HepG2 (cell line): Measurements from ENCODE around the gene ASPM. TPM values are rescaled to one million over a fixed set of nuclear protein-coding genes. Genes with fewer than 3 reads are reported as not detected.

ENCODE experiments used
- BORCS8-MEF2B ChIP-seq: sonication (generic); formaldehyde crosslinking; IDR thresholded peaks from 2 replicates; pipeline ENCODE4 v1.8.0; 2022; ENCODE audit warnings: mild to moderate bottlenecking, missing genetic modification reagents
- BRCA1 ChIP-seq: sonication (generic); formaldehyde crosslinking; IDR thresholded peaks from 2 replicates; pipeline ENCODE4 v1.4.0; 2020; ENCODE audit warnings: missing genetic modification reagents
- CCDC6 ChIP-seq: sonication (generic); formaldehyde crosslinking; IDR thresholded peaks from 2 replicates; pipeline ENCODE4 v1.8.1; 2022; ENCODE audit warnings: mild to moderate bottlenecking, missing genetic modification reagents, moderate library complexity
- CREB1 ChIP-seq, 2 experiments: fragments of 450-650 bp in 1 of 2; IDR thresholded peaks; 2 replicates each; pipeline ENCODE4 v1.6.1; 2016 to 2017; ENCODE audit warnings: control low read depth in 1 of 2, mild to moderate bottlenecking in 1 of 2, missing compliant biosample characterization in 1 of 2, missing genetic modification characterization in 1 of 2
- FLYWCH1 ChIP-seq: sonication (generic); formaldehyde crosslinking; IDR thresholded peaks from 2 replicates; pipeline ENCODE4 v1.8.1; 2023; ENCODE audit warnings: mild to moderate bottlenecking, missing genetic modification reagents
- FOXA3 ChIP-seq: IDR thresholded peaks from 2 replicates; pipeline ENCODE4 v1.6.1; 2016; ENCODE audit warnings: missing genetic modification reagents, missing compliant biosample characterization
- FOXJ3 ChIP-seq: sonication (generic); formaldehyde crosslinking; IDR thresholded peaks from 2 replicates; pipeline ENCODE4 v1.4.0; 2020; ENCODE audit warnings: missing genetic modification reagents, mild to moderate bottlenecking, borderline replicate concordance
- HINFP ChIP-seq: sonication (generic); formaldehyde crosslinking; IDR thresholded peaks from 2 replicates; pipeline ENCODE4 v1.4.0; 2020; ENCODE audit warnings: low read depth, mild to moderate bottlenecking, missing genetic modification reagents
- JUNB ChIP-seq: sonication (generic); formaldehyde crosslinking; IDR thresholded peaks from 2 replicates; pipeline ENCODE4 v1.8.0; 2022; ENCODE audit warnings: missing genetic modification reagents, mild to moderate bottlenecking, borderline replicate concordance
- KAT2B ChIP-seq: fragments of 150-350 bp; IDR thresholded peaks from 2 replicates; pipeline ENCODE4 v1.6.1; 2014; ENCODE audit warnings: low read depth, low read length, borderline replicate concordance
- KMT2A ChIP-seq: sonication (generic); formaldehyde crosslinking; IDR thresholded peaks from 2 replicates; pipeline ENCODE4 v1.4.0; 2020; ENCODE audit warnings: missing genetic modification reagents
- MYC ChIP-seq: sonication (generic); formaldehyde crosslinking; IDR thresholded peaks from 2 replicates; pipeline ENCODE4 v1.9.0; 2021; ENCODE audit warnings: missing genetic modification reagents, borderline replicate concordance
- NFYB ChIP-seq: sonication (generic); formaldehyde crosslinking; IDR thresholded peaks from 2 replicates; pipeline ENCODE4 v1.4.0; 2020; ENCODE audit warnings: missing genetic modification reagents
- NFYC ChIP-seq: IDR thresholded peaks from 2 replicates; pipeline ENCODE4 v1.6.1; 2016; ENCODE audit warnings: missing genetic modification reagents, missing compliant biosample characterization
- PBX2 ChIP-seq: IDR thresholded peaks from 2 replicates; pipeline ENCODE4 v1.6.1; 2016; ENCODE audit warnings: control low read depth
- RAD21 ChIP-seq: fragments of 450-650 bp; formaldehyde crosslinking; IDR thresholded peaks from 2 replicates; pipeline ENCODE4 v1.5.0; 2020; ENCODE audit warnings: mild to moderate bottlenecking
- RBFOX2 ChIP-seq: fragments of 200-400 bp; formaldehyde crosslinking; IDR thresholded peaks from 2 replicates; pipeline ENCODE4 v1.6.1; 2017; ENCODE audit warnings: low read depth, mild to moderate bottlenecking, low read length
- SAP130 ChIP-seq: IDR thresholded peaks from 2 replicates; pipeline ENCODE4 v1.6.1; 2016; ENCODE audit warnings: low read depth
- THAP7 ChIP-seq: sonication (generic); formaldehyde crosslinking; IDR thresholded peaks from 2 replicates; pipeline ENCODE4 v1.8.1; 2023; ENCODE audit warnings: mild to moderate bottlenecking, missing genetic modification reagents
- YEATS2 ChIP-seq: sonication (generic); formaldehyde crosslinking; IDR thresholded peaks from 2 replicates; pipeline ENCODE4 v1.4.0; 2020; ENCODE audit warnings: missing genetic modification reagents, borderline replicate concordance
- ZBTB1 ChIP-seq: sonication (generic); formaldehyde crosslinking; IDR thresholded peaks from 2 replicates; pipeline ENCODE4 v1.4.0; 2020; ENCODE audit warnings: missing genetic modification reagents, borderline replicate concordance
- ZNF296 ChIP-seq: sonication (generic); formaldehyde crosslinking; conservative IDR thresholded peaks from 2 replicates; pipeline ENCODE4 v1.5.0; 2020; ENCODE audit warnings: mild to moderate bottlenecking, missing genetic modification reagents
- ZNF331 ChIP-seq: sonication (generic); formaldehyde crosslinking; IDR thresholded peaks from 2 replicates; pipeline ENCODE4 v1.4.0; 2020; ENCODE audit warnings: missing genetic modification reagents
- ZNF501 ChIP-seq: sonication (generic); formaldehyde crosslinking; IDR thresholded peaks from 2 replicates; pipeline ENCODE4 v1.5.1; 2020; ENCODE audit warnings: mild to moderate bottlenecking, moderate library complexity, missing genetic modification reagents
- ZNF556 ChIP-seq: sonication (generic); formaldehyde crosslinking; IDR thresholded peaks from 2 replicates; pipeline ENCODE4 v1.4.0; 2020; ENCODE audit warnings: mild to moderate bottlenecking, missing genetic modification reagents, borderline replicate concordance
- ZNF567 ChIP-seq: sonication (generic); formaldehyde crosslinking; IDR thresholded peaks from 2 replicates; pipeline ENCODE4 v1.8.1; 2023; ENCODE audit warnings: mild to moderate bottlenecking, missing genetic modification reagents, borderline replicate concordance
- ZNF670 ChIP-seq: sonication (generic); formaldehyde crosslinking; IDR thresholded peaks from 2 replicates; pipeline ENCODE4 v1.8.0; 2022; ENCODE audit warnings: mild to moderate bottlenecking, missing genetic modification reagents, borderline replicate concordance
- ZNF816 ChIP-seq: sonication (generic); formaldehyde crosslinking; IDR thresholded peaks from 2 replicates; pipeline ENCODE4 v1.8.0; 2022; ENCODE audit warnings: missing genetic modification reagents, mild to moderate bottlenecking, borderline replicate concordance
- polyA plus RNA-seq, 8 experiments: library from polyadenylated mRNA; depleted of rRNA in 3 of 8; stranded (reverse) in 7 of 8; unstranded in 1 of 8; fragments of >200 nt; fragmentation: Illumina TruSeq in 4 of 8; extraction: Trizol in 4 of 8; gene quantifications; 2 replicates each; pipeline versions ENCODE4 v1.2.1 to v1.2.3, GENCODE V29; 2011 to 2016; ENCODE audit warnings: low read depth in 4 of 8, missing spikeins in 1 of 8, mixed read lengths in 1 of 8; ENCODE audit not compliant: insufficient read depth in 1 of 8
- total RNA-seq, 5 experiments: library from RNA; depleted of rRNA; stranded (reverse); fragments of >200 nt; fragmentation: Illumina TruSeq; extraction: Trizol; gene quantifications; 2 replicates each; pipeline ENCODE4 v1.2.3, GENCODE V29; 2016; ENCODE audit warnings: low read depth in 1 of 5

ASPM gene
- total and polyA plus RNA-seq, 2 of the 13 experiments (the other 11 are each of a cell fraction or from before 2014, with no cell fraction given): 7.7 to 29.1 TPM

GRCh38 chr1:197146101-197147095, at the start of gene ASPM (continued):
- no peak for TF ChIP-seq KAT2B
- no peak for TF ChIP-seq ZNF296 (CRISPR knock-in tag)
- TF ChIP-seq NFYC (CRISPR knock-in tag): peak; percentile 96
- TF ChIP-seq FLYWCH1 (CRISPR knock-in tag): no peak
- no peak for TF ChIP-seq ZNF556 (CRISPR knock-in tag)
- TF ChIP-seq ZNF501 (CRISPR knock-in tag): peak; percentile 77; the same call in 1 of the 2 replicates
- TF ChIP-seq FOXJ3 (CRISPR knock-in tag): no peak
- TF ChIP-seq BRCA1 (CRISPR knock-in tag): no peak
- peak; percentile 97 for TF ChIP-seq BORCS8-MEF2B
- peak; percentile 63 for TF ChIP-seq CREB1 (IDR thresholded peaks at IDR 0.05)
- TF ChIP-seq CREB1 (CRISPR knock-in tag; IDR thresholded peaks at IDR 0.05): peak; percentile 66
- no peak for TF ChIP-seq ZNF670
- peak; percentile 81; the same call in 1 of the 2 replicates for TF ChIP-seq MYC
- peak; percentile 88 for TF ChIP-seq KMT2A (CRISPR knock-in tag)
- TF ChIP-seq JUNB: peak; percentile 63; the same call in 1 of the 2 replicates
- peak; percentile 21; the same call in 1 of the 2 replicates for TF ChIP-seq YEATS2
- no peak; the same call in 1 of the 2 replicates for TF ChIP-seq ZNF816 (CRISPR knock-in tag)
- no peak for TF ChIP-seq ZBTB1 (CRISPR knock-in tag)
- no peak for TF ChIP-seq HINFP
- no peak for TF ChIP-seq FOXA3 (CRISPR knock-in tag)
- TF ChIP-seq CCDC6: peak; percentile 98
- TF ChIP-seq PBX2 (CRISPR knock-in tag): peak; percentile 84
- peak; percentile 66 for TF ChIP-seq RBFOX2
- peak; percentile 97 for TF ChIP-seq NFYB (CRISPR knock-in tag)
- TF ChIP-seq THAP7: peak; percentile 58; the same call in 1 of the 2 replicates
- 0 out of 2 replicates have a peak, but pooled peaks have one; percentile 12 for TF ChIP-seq ZNF331 (CRISPR knock-in tag)
- TF ChIP-seq RAD21: 0 out of 2 replicates have a peak, but pooled peaks have one; percentile 6
- no peak for TF ChIP-seq ZNF567
- peak; percentile 99 for TF ChIP-seq SAP130
